ENCODE results near the gene GPR65. TPM values are rescaled to one million over a fixed set of nuclear protein-coding genes. Genes with fewer than 3 reads are reported as not detected.

The GPR65 gene
- total RNA-seq, 1 experiment from 2014 or later, result not detected

DNA sequence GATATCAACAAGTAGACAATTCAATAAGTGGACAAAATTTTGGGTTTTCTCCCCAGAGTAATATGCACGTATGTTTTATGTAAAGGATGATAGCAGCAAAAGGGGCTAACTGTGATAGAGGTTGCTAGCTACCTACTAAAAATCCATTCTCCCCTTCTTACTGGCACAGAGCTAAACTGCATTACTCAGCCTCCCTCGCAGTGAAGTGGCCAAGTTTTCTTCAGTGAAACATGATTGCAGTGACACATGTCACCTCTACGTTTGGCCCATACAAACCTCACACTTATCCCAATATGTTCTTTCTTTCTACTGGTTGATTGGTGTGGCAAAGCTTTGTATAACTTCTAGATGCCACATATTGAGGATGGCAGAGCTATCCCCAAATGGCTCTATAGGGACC lies 34.3 kb downstream of the GPR65 start:
- no peak for DNase-seq (ENCODE audit: low spot score)

DNA sequence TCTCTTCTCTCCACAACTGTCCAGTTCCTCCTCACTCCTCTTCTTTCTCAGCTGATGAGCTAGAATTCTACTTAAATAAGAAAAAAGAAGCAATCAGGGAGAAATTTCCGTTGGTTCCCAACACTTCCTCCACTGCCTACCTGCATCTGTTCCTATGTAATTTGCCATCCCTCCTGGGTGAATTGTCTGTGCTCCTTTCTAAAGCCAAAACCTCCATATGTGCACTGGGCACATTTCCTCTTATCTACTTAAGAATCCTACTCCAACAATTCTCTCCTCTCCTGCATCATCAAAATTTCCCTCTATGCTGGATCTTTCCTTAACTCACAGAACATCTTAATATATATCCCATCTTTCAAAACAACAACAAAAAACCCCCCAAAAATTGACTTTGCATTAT lies 35.2 kb downstream of the GPR65 start:
- DNase-seq (ENCODE audit: low spot score), result no peak

DNA sequence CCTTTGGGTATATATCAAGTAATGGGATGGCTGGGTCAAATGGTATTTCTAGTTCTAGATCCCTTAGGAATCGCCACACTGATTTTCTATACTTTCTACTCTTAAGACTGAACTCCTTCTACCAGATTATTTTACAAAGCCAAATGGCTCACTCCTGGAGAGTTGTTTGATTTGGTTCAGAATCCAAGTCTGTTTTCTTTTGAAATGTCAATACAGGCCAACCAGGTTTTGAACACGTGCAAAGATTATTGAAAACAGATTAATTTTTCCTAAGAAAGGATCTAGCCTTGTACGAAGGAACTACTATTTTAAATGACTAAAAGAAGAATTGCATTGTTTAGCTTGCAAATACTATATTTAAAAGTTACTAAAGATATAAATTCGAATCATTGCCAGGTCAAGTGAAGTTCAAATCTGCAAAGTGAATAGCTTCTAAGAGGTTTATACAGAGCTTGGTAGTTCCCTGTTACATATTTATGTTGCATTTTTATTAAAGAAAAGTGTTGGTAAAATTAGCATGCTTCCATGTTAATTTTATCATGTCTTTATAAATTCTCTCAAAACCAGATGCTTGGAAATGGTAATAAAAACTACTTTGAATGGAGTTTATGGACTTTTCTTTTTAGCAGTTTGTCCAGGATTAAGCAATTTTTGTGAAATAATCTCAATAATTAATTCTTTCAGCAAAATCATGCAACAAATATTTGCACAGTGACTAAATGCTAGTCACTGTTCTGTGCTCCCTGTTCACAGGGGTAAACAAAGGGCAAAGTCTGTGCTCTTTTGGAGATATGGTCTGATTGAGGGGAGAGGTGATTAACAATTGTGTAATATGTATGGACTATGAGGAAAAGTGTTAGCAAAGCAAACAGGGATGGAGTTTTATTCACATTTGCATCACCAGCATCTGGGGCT lies 38.9 kb downstream of the GPR65 start:
- DNase-seq (ENCODE audit: low spot score), result no peak

DNA sequence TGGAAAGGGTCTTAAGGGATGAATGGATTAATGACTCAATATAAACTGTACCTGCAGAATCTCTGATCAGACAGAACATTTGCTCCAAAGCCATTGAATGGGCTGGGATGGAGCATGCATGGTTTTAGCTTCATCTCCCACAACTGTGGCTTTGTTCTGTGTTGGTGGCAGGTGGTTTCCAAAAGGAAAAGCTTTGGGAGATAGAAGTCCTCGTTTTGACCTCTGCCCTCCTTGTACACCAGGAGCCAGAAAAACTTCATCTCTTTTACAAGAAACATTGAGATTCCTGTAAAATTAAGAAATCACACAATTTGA lies 39.5 kb downstream of the GPR65 start:
- DNase-seq (ENCODE audit: low spot score), result no peak

DNA sequence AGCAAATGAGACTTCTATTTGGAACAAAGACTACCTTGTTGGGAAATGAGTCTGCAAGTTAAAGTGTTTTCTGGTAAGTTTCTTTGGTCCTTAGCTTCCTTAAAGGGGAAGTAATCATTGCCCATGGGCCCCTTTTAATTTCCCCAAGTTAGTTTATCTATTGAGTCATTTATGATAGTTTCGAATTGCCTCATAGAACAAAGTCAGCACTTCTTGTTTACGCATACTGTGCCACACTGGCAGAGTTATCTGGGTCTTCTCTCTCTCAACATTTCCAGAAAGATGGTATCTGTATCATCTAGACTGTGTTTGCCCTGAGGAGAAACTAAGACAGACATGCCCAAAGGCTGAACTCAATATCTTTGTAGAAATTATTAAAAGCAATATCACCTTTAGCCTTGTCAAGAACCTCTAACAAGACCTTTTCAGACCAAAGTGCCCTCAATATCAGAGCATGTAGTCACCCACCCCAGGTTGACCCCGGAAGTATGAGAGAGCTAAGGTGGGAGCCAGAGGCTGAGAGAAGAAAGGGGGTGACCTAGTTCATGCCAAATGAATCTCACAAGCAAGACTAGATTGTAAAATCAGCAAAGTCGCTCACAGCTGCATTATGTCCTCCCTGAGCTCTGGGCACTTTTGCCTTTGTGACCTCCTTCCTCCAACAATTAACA lies 40.0 kb downstream of the GPR65 start:
- no peak for DNase-seq (ENCODE audit: low spot score)

DNA sequence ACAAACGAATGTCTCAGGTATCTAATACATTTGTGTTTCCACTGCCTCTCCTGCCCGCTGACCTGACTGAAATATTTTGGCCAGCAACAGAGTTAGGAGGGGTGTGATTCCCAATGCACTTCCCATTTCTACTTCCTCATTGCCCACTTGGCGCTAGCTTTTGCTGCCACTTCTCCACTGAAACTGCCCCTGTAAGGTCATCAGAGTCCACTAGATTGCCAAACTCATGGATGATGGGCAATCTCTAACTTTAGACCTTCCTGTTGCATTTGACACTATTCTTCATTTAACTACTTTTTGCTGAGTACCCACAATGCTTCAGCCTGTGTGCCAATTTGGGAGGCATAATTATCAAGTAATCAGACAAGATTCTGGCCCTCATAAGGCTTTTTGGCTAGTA lies 40.8 kb downstream of the GPR65 start:
- DNase-seq (ENCODE audit: low spot score), result no peak

DNA sequence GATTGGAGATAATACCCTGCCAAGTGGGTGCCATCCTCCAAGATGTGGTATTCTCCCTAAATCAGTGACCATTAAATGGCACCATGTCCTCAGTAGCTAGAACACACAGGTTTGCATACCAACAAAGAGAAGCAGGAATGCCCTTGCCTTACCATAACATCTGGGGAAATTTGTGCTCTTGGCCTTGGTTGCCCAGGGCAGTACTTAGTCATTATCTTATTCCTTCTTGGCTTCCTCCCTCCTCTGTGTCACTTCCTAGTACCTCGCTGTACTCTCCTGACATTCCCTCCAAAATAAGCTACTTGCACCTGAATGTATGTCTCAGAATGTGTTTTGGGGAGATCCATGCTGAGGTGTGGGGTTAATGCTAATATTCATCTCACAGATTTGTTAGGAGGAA lies 43.4 kb downstream of the GPR65 start:
- no peak for DNase-seq (ENCODE audit: low spot score)

DNA sequence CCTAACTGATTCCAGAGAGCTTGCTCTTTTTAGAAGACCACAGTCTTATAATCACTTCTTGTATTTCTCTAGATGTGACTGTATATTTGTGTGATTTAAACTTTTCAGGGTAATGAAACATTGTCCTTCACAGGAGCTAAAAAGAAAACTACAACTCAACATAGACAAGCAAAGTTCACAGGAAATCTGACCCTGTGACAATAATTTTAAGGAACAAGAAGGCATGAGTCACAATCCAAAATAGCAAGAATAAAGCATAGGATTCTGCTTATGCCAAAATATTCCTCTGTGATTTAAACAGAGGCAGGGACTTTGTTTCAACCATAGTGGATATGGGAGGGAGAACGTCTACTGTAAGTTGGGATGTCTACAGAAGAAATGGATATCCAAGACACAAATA lies 44.3 kb downstream of the GPR65 start:
- no peak for DNase-seq (ENCODE audit: low spot score)

DNA sequence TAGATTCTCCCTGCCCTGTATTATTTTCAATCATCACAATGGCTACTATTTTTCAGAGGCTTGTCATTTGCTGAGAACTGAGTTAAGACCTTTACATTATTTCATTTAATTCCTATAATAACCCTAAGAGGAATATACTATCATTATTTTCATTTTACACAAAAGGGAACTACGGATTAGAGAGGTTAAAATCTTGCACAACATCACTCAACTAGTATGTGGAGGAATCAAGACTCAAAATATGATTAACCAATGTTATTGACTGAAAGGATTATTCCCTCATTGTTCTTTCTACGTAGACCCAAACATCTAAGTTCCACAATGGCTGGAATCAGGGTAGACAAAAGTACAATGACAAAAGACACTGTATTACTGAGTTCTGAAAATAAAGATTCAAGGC lies 45.0 kb downstream of the GPR65 start:
- no peak for DNase-seq (ENCODE audit: low spot score)

DNA sequence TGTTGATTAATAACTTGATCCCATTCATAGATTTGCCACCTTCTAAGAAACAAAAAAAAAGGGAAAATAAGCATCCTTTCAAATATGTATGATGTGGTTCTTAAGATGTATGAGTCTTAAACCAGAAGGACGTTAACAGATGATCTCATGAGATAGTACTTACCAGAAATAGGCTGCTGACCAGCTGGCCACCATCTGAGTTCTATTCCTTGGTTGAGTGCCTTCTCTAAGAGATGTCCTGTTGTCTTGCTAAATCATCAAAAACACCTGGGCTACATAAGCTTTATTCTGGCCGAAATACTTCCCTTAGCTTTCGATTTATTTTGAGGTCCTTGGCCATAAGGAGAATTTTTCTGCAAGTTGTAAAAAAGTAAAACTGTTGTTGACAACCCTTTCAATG lies 55.6 kb downstream of the GPR65 start:
- no peak for DNase-seq (ENCODE audit: low spot score)

DNA sequence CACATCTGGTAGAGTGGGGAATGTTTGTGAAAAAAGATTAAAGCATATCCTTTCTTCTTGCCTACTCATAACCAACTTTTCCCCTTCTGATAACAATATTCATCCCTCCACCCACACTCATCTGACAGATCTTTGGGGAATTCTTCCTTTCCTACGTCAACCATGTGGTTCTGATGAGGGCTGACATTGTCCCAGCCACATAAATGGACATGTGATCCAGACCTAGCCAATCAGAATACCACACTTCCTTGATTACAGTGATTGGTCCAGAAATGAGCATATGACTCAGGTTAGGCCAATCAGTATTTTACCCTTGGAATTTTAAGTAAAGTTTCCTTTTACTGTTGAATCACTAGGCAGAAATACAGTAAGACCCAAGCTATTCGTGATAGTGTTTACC lies 58.9 kb downstream of the GPR65 start:
- no peak for DNase-seq (ENCODE audit: low spot score)

Small RNAs within 50 kb of the gene (small RNA-seq; reads per million reads assigned to genes)
- not detected for gene RNU6-835P

Other genes starting within 250 kb of the GPR65 start
- gene GALC, start 12.0 kb upstream of the GPR65 start, total RNA-seq (2014; rRNA removed; shearing (Covaris generic)), result not detected in 2 replicates

All from HT-29 (cell line).